K562 (cell line): ENCODE results near the gene SIGMAR1. TPM values are rescaled to one million over a fixed set of nuclear protein-coding genes. Genes with fewer than 3 reads are reported as not detected.

Experiments used
- BRF2 ChIP-seq: IDR thresholded peaks from 3 replicates; pipeline ENCODE4 v1.6.1; 2011; ENCODE audit warnings: borderline replicate concordance, mild to moderate bottlenecking; ENCODE audit not compliant: insufficient read length, insufficient read depth
- E2F4 ChIP-seq: sonication (generic); formaldehyde crosslinking; IDR thresholded peaks from 2 replicates; pipeline ENCODE4 v1.8.0; 2022; ENCODE audit warnings: mild to moderate bottlenecking, low read depth, missing genetic modification reagents
- E2F8 ChIP-seq: fragments of 450-650 bp; IDR thresholded peaks from 2 replicates; pipeline ENCODE4 v1.7.1; 2018; ENCODE audit warnings: mild to moderate bottlenecking, low read depth; ENCODE audit not compliant: partially characterized antibody
- EWSR1 ChIP-seq: fragments of 450-650 bp; IDR thresholded peaks from 2 replicates; pipeline ENCODE4 v1.6.1; 2018; ENCODE audit warnings: borderline replicate concordance, mild to moderate bottlenecking, low read depth, moderate library complexity; ENCODE audit not compliant: partially characterized antibody
- HEY1 ChIP-seq: fragments of 250-450 bp; sonication (Bioruptor Pico); IDR thresholded peaks from 2 replicates; pipeline ENCODE4 v1.5.0; 2020; ENCODE audit warnings: mild to moderate bottlenecking, moderate library complexity, borderline replicate concordance
- KDM2B ChIP-seq: fragments of 250-450 bp; sonication (Bioruptor Pico); IDR thresholded peaks from 2 replicates; pipeline ENCODE4 v1.8.0; 2021; ENCODE audit warnings: mild to moderate bottlenecking, moderate library complexity
- NFE2 ChIP-seq: IDR thresholded peaks from 2 replicates; pipeline ENCODE4 v1.6.1; 2014; ENCODE audit warnings: antibody characterized with exemption, low read depth
- PREB ChIP-seq: sonication (generic); formaldehyde crosslinking; IDR thresholded peaks from 2 replicates; pipeline ENCODE4 v1.8.1; 2023; ENCODE audit warnings: mild to moderate bottlenecking, missing genetic modification reagents
- PTRF ChIP-seq: fragments of 450-650 bp; IDR thresholded peaks from 2 replicates; pipeline ENCODE4 v1.6.1; 2016; ENCODE audit warnings: mild to moderate bottlenecking, missing genetic modification characterization, missing compliant biosample characterization
- SMARCA5 ChIP-seq: fragments of 450-650 bp; IDR thresholded peaks from 2 replicates; pipeline ENCODE4 v1.6.1; 2016
- SRSF1 ChIP-seq: fragments of 200-400 bp; formaldehyde crosslinking; IDR thresholded peaks from 2 replicates; pipeline ENCODE4 v1.6.1; 2017; ENCODE audit warnings: mild to moderate bottlenecking, low read depth, low read length, moderate library complexity
- SUPT5H ChIP-seq: fragments of 450-650 bp; IDR thresholded peaks from 2 replicates; pipeline ENCODE4 v1.6.1; 2016
- TEAD1 ChIP-seq, 2 experiments: fragments of 450-650 bp in 1 of 2; sonication (generic) in 1 of 2; formaldehyde crosslinking; IDR thresholded peaks; 2 replicates each; pipeline versions ENCODE4 v1.4.0 to v1.8.0; 2020 to 2022; ENCODE audit warnings: mild to moderate bottlenecking in 2 of 2, missing genetic modification reagents in 1 of 2
- U2AF1 ChIP-seq: fragments of 200-400 bp; formaldehyde crosslinking; optimal IDR thresholded peaks from 2 replicates; pipeline ENCODE3; 2017; ENCODE audit warnings: mild to moderate bottlenecking, low read depth, low read length, moderate library complexity
- ZFP30 ChIP-seq: fragments of 250-450 bp; sonication (Bioruptor Pico); IDR thresholded peaks from 2 replicates; pipeline ENCODE4 v1.8.0; 2022; ENCODE audit warnings: moderate library complexity, mild to moderate bottlenecking, inconsistent platforms, borderline replicate concordance
- ZNF121 ChIP-seq: sonication (generic); formaldehyde crosslinking; conservative IDR thresholded peaks from 2 replicates; pipeline ENCODE4 v1.8.0; 2022; ENCODE audit warnings: missing genetic modification reagents
- ZNF197 ChIP-seq: fragments of 200-800 bp; sonication (Bioruptor generic); IDR thresholded peaks from 2 replicates; pipeline ENCODE4 v1.6.1; 2016; ENCODE audit warnings: low read depth, missing genetic modification characterization, missing compliant biosample characterization
- ZNF224 ChIP-seq: sonication (generic); formaldehyde crosslinking; IDR thresholded peaks from 2 replicates; pipeline ENCODE4 v1.8.0; 2022; ENCODE audit warnings: mild to moderate bottlenecking, missing genetic modification reagents
- ZNF24 ChIP-seq: fragments of 450-650 bp; IDR thresholded peaks from 2 replicates; pipeline ENCODE4 v1.6.1; 2016
- ZNF668 ChIP-seq: fragments of 250-450 bp; sonication (Bioruptor Pico); IDR thresholded peaks from 2 replicates; pipeline ENCODE4 v1.8.0; 2022; ENCODE audit warnings: mild to moderate bottlenecking, inconsistent platforms
- ZNF764 ChIP-seq: fragments of 250-450 bp; sonication (Bioruptor Pico); IDR thresholded peaks from 2 replicates; pipeline ENCODE4 v1.4.0; 2020; ENCODE audit warnings: low read depth, mild to moderate bottlenecking, moderate library complexity
- polyA plus RNA-seq, 8 experiments: library from polyadenylated mRNA; depleted of rRNA in 4 of 8; stranded (reverse) in 5 of 8; unstranded in 3 of 8; fragments of >200 nt; fragmentation: Nextera tagmentation in 2 of 8; fragmentation: Illumina TruSeq in 1 of 8; extraction: Ambion mirVana in 2 of 8; extraction: Trizol in 1 of 8; gene quantifications; 2 replicates each; pipeline versions ENCODE4 v1.2.1 to v1.2.3, GENCODE V29; 2011 to 2014; ENCODE audit warnings: inconsistent platforms in 1 of 8, missing spikeins in 1 of 8
- total RNA-seq, 7 experiments: library from RNA; depleted of rRNA in 6 of 7; stranded (reverse); fragments of >200 nt in 6 of 7; fragmentation: Illumina TruSeq in 2 of 7; extraction: Trizol in 2 of 7; gene quantifications; 2 replicates each; pipeline versions ENCODE4 v1.2.1 to v1.2.3, GENCODE V29; 2011 to 2021; ENCODE audit warnings: low replicate concordance in 1 of 7

Gene SIGMAR1
- total and polyA plus RNA-seq, 9 of the 15 experiments (the other 6 are each of a cell fraction or from before 2014, with no cell fraction given), result 6.9 to 80.0 (median 35.2) TPM

DNA sequence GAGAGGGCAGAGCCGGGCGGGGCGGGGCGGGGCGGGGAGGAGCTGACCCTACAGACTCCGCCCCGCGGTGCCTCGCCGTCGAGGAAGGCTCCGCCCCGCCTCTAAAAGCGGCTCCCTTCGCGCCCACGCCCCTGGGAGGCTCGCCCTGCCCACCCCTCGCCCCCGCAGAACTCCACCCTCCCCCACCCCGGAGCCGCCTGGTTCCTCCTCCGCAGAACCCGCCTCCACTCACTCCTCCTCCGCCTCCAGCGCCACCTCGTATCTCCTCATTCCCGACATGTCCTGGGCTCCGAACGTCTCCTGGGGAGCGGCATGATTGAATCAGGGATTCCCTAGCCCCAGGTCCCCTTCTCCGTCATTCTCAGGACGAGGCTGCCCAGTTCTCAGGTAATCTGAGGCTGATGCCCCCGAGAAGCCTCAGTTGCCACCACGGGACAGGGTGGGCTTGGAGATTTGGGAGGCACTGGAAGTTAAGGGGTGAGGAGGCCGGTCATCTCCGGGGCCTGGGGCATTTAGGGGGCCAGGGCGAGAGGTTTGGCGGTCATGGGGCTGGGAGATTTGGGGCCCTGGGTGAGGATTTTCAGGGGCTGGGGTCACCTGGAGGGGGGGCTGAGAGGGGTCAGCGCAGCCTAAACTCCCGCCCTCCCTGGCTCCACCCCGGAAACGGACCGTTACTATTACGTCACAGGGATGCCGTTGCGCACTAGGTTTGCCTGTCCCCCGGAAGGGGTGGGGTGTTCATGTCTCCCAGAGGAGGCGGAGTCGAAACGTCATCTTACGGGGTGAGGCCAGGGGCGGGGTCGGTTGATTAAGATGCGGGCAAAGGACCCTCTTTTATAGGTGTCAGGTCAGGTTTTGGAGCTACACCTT, 28.0 kb upstream of the SIGMAR1 start (continued):
- TF ChIP-seq SMARCA5 (peak; percentile 68), ZFP30 (CRISPR knock-in tag) (no peak), SRSF1 (no peak), PREB (no peak), BRF2 (no peak), E2F4 (CRISPR knock-in tag) (no peak), ZNF224 (no peak), NFE2 (no peak), PTRF (tag) (no peak), KDM2B (CRISPR knock-in tag) (no peak), TEAD1 (CRISPR knock-in tag; IDR thresholded peaks at IDR 0.05) (no peak), HEY1 (CRISPR knock-in tag) (no peak), E2F8 (peak; percentile 89), ZNF764 (CRISPR knock-in tag) (no peak), EWSR1 (no peak), ZNF668 (CRISPR knock-in tag) (no peak), ZNF24 (no peak), SUPT5H (peak; percentile 95), ZNF197 (no peak), ZNF121 (CRISPR knock-in tag) (no peak), U2AF1 (no peak)
